GM23338 (cell line): ENCODE results near the gene PIAS1. TPM values are rescaled to one million over a fixed set of nuclear protein-coding genes. Genes with fewer than 3 reads are reported as not detected.

Experiments
- ATAC-seq: fragments of 200-7000 bp; cut with Tn5 transposase; 3 replicates; pipeline ENCODE4 v1.9.1; 2020
- DNase-seq: peaks from one replicate; pipeline ENCODE4 v3.0.0-alpha.2; 2015; ENCODE audit warnings: low spot score
- H2AFZ ChIP-seq: fragments of 200-600 bp; sonication (generic); 2 replicates; pipeline ENCODE4 v1.8.0; 2016; ENCODE audit warnings: antibody characterized with exemption, mild to moderate bottlenecking, moderate library complexity
- H3F3A ChIP-seq: fragments of 200-600 bp; sonication (generic); replicated peaks from 2 replicates; pipeline ENCODE4 v1.8.0; 2017; ENCODE audit warnings: antibody characterized with exemption, mixed run types, low read depth
- H3K27ac ChIP-seq: fragments of 200-600 bp; sonication (generic); 2 replicates; pipeline ENCODE4 v1.6.1; 2016; ENCODE audit warnings: low read depth
- H3K27me3 ChIP-seq: fragments of 200-600 bp; sonication (generic); 2 replicates; pipeline ENCODE4 v1.8.0; 2016; ENCODE audit warnings: mild to moderate bottlenecking, mixed run types, moderate library complexity; ENCODE audit not compliant: insufficient read depth
- H3K36me3 ChIP-seq: fragments of 200-600 bp; sonication (generic); 2 replicates; pipeline ENCODE4 v1.8.0; 2016; ENCODE audit warnings: mild to moderate bottlenecking; ENCODE audit not compliant: insufficient read depth
- H3K4me1 ChIP-seq: fragments of 200-600 bp; sonication (generic); 2 replicates; pipeline ENCODE4 v1.8.0; 2016; ENCODE audit warnings: mild to moderate bottlenecking, moderate library complexity; ENCODE audit not compliant: insufficient read depth
- H3K4me2 ChIP-seq: fragments of 200-600 bp; sonication (generic); 2 replicates; pipeline ENCODE4 v1.7.1; 2017; ENCODE audit warnings: mixed run types
- H3K4me3 ChIP-seq: fragments of 200-600 bp; sonication (generic); 2 replicates; pipeline ENCODE4 v1.6.1; 2016; ENCODE audit warnings: mixed run types
- H3K79me2 ChIP-seq: fragments of 200-600 bp; sonication (generic); replicated peaks from 2 replicates; pipeline ENCODE4 v1.8.0; 2017; ENCODE audit warnings: mild to moderate bottlenecking; ENCODE audit not compliant: insufficient read depth
- H3K9me2 ChIP-seq: fragments of 200-600 bp; sonication (generic); 2 replicates; pipeline ENCODE4 v1.8.0; 2017; ENCODE audit not compliant: insufficient read depth
- H4K20me1 ChIP-seq: fragments of 200-600 bp; sonication (generic); replicated peaks from 2 replicates; pipeline ENCODE4 v1.8.0; 2017; ENCODE audit warnings: mild to moderate bottlenecking; ENCODE audit not compliant: insufficient read depth
- H3K27ac Mint-ChIP-seq: 2 replicates; pipeline ENCODE4 v1.8.0; 2020; ENCODE audit warnings: inconsistent platforms, mild to moderate bottlenecking, moderate library complexity, mixed read lengths
- H3K27me3 Mint-ChIP-seq: 3 replicates; pipeline ENCODE4 v1.8.0; 2022; ENCODE audit warnings: low read depth, mild to moderate bottlenecking, moderate library complexity, mixed read lengths, inconsistent platforms; ENCODE audit not compliant: insufficient read depth, poor library complexity
- H3K36me3 Mint-ChIP-seq: 3 replicates; pipeline ENCODE4 v1.8.0; 2021; ENCODE audit warnings: low read depth, mild to moderate bottlenecking, inconsistent platforms, moderate library complexity, mixed read lengths
- H3K4me1 Mint-ChIP-seq: 3 replicates; pipeline ENCODE4 v1.8.0; 2020; ENCODE audit warnings: mild to moderate bottlenecking, inconsistent platforms, mixed read lengths
- H3K4me3 Mint-ChIP-seq: 3 replicates; pipeline ENCODE4 v1.8.0; 2021; ENCODE audit warnings: moderate library complexity, mild to moderate bottlenecking, inconsistent platforms, mixed read lengths
- H3K9me3 Mint-ChIP-seq: 3 replicates; pipeline ENCODE4 v1.8.0; 2020; ENCODE audit warnings: moderate library complexity, mild to moderate bottlenecking, inconsistent platforms, mixed read lengths
- CREB1 ChIP-seq: fragments of 250-450 bp; sonication (Bioruptor Pico); IDR thresholded peaks from 2 replicates; pipeline ENCODE4 v1.5.0; 2020; ENCODE audit warnings: low read depth, mild to moderate bottlenecking, moderate library complexity
- CTCF ChIP-seq, 2 experiments: fragments of 200-600 bp in 1 of 2; sonication (generic) in 1 of 2; conservative IDR thresholded peaks; 2 replicates each; pipeline versions ENCODE4 v1.5.1 to v1.6.1; 2016 to 2017; ENCODE audit warnings: antibody characterized with exemption in 2 of 2, low read depth in 2 of 2, mild to moderate bottlenecking in 2 of 2, moderate library complexity in 1 of 2
- ETS1 ChIP-seq: IDR thresholded peaks from 2 replicates; pipeline ENCODE4 v1.6.1; 2016; ENCODE audit warnings: antibody characterized with exemption
- EZH2 ChIP-seq: fragments of 200-600 bp; sonication (generic); IDR thresholded peaks from one replicate; pipeline ENCODE4 v1.8.0; 2017; ENCODE audit warnings: antibody characterized with exemption, mild to moderate bottlenecking, low read depth; ENCODE audit not compliant: unreplicated experiment
- EZH2phosphoT487 ChIP-seq: fragments of 200-600 bp; sonication (generic); IDR thresholded peaks from one replicate; pipeline ENCODE4 v1.8.1; 2018; ENCODE audit warnings: antibody characterized with exemption; ENCODE audit not compliant: unreplicated experiment
- JUNB ChIP-seq: IDR thresholded peaks from one replicate; pipeline ENCODE4 v1.6.1; 2016; ENCODE audit warnings: antibody characterized with exemption; ENCODE audit not compliant: unreplicated experiment
- NANOG ChIP-seq: IDR thresholded peaks from 2 replicates; pipeline ENCODE4 v1.6.1; 2016; ENCODE audit warnings: antibody characterized with exemption, borderline replicate concordance
- POLR2AphosphoS5 ChIP-seq: IDR thresholded peaks from 2 replicates; pipeline ENCODE4 v1.6.1; 2016; ENCODE audit warnings: antibody characterized with exemption, low read depth
- REST ChIP-seq: IDR thresholded peaks from one replicate; pipeline ENCODE4 v1.6.1; 2018; ENCODE audit warnings: antibody characterized with exemption; ENCODE audit not compliant: unreplicated experiment
- STAT1 ChIP-seq: IDR thresholded peaks from one replicate; pipeline ENCODE4 v1.6.1; 2016; ENCODE audit warnings: antibody characterized with exemption; ENCODE audit not compliant: unreplicated experiment
- ZNF114 ChIP-seq: fragments of 250-450 bp; sonication (Bioruptor Pico); IDR thresholded peaks from 2 replicates; pipeline ENCODE4 v1.5.0; 2020; ENCODE audit warnings: mild to moderate bottlenecking, moderate library complexity
- ZNF331 ChIP-seq: fragments of 250-450 bp; sonication (Bioruptor Pico); IDR thresholded peaks from 2 replicates; pipeline ENCODE4 v1.5.0; 2020; ENCODE audit warnings: low read depth, mild to moderate bottlenecking, moderate library complexity
- ZNF462 ChIP-seq: fragments of 250-450 bp; sonication (Bioruptor Pico); IDR thresholded peaks from 2 replicates; pipeline ENCODE4 v1.5.0; 2020; ENCODE audit warnings: mild to moderate bottlenecking, moderate library complexity
- polyA plus RNA-seq: library from polyadenylated mRNA; unstranded; fragments of >200 nt; fragmentation: Nextera tagmentation; extraction: Ambion mirVana; gene quantifications from 2 replicates; pipeline ENCODE4 v1.2.1, GENCODE V29; 2016
- total RNA-seq: library from RNA; depleted of rRNA; stranded (reverse); fragments of >200 nt; shearing (Covaris generic); gene quantifications from 2 replicates; pipeline ENCODE4 v1.2.3, GENCODE V29; 2014

The PIAS1 gene
- total and polyA plus RNA-seq, 2 experiments from 2014 or later = 30.7 to 32.1 TPM

GRCh38 chr15:68097029-68097428 is 42.9 kb downstream of the PIAS1 start:
- no peak overlapping the region for H3K27ac Mint-ChIP-seq
- H3K79me2 ChIP-seq = peaks cover 72% of the 10 kb centered on the region

More at GRCh38 chr15:68097029-68097428, 42.9 kb downstream of the PIAS1 start:
- Histone ChIP-seq H3F3A (no peaks in the 10 kb centered on the region), H2AFZ (no peak overlapping the region), H3K4me1 (no peaks in the 10 kb centered on the region), H3K4me2 (no peak overlapping the region), H3K36me3 (no peaks in the 10 kb centered on the region), H3K27me3 (no peaks in the 10 kb centered on the region), H3K4me3 (no peak overlapping the region), H3K27ac (no peak overlapping the region), H4K20me1 (no peaks in the 10 kb centered on the region), H3K9me2 (no peaks in the 10 kb centered on the region)
- ATAC-seq (no peak), DNase-seq (no peak)
- H3K4me3 Mint-ChIP-seq = no peak overlapping the region
- peaks cover 14% of the 10 kb centered on the region; the same call in 2 of the 3 replicates for H3K9me3 Mint-ChIP-seq
- H3K27me3 Mint-ChIP-seq = no peaks in the 10 kb centered on the region
- no peak for TF ChIP-seq ZNF331 (CRISPR knock-in tag)
- no peak for TF ChIP-seq ETS1
- TF ChIP-seq ZNF462 = no peak
- TF ChIP-seq JUNB = no peak
- no peak for TF ChIP-seq CTCF (conservative IDR thresholded peaks at IDR 0.05; ENCODE audit: low read depth in 2 of 2)
- no peak for TF ChIP-seq EZH2
- no peak for TF ChIP-seq REST
- TF ChIP-seq CREB1 (CRISPR knock-in tag) = no peak
- no peak for TF ChIP-seq NANOG
- TF ChIP-seq POLR2AphosphoS5 = no peak
- TF ChIP-seq STAT1 = no peak
- no peak for TF ChIP-seq ZNF114 (CRISPR knock-in tag)
- no peak for TF ChIP-seq EZH2phosphoT487
- peaks cover 35% of the 10 kb centered on the region; the same call in 2 of the 3 replicates for H3K36me3 Mint-ChIP-seq
- no peaks in the 10 kb centered on the region; the same call in 1 of the 3 replicates for H3K4me1 Mint-ChIP-seq
